Measurements from ENCODE around the gene PAN3. TPM values are rescaled to one million over a fixed set of nuclear protein-coding genes. Genes with fewer than 3 reads are reported as not detected.

Gene PAN3
- total RNA-seq, 1 experiment from 2014 or later, result 18.5 TPM

GRCh38 chr13:28340272-28340793 lies 202.0 kb downstream of the PAN3 start:
- in situ Hi-C loops (cut with HindIII; ENCODE audit: low pct_unique_long_range_greater_than_20kb, low sequenced_read_pairs), result no loop called here

GRCh38 chr13:28342251-28342650 lies 203.9 kb downstream of the PAN3 start:
- DNase-seq (ENCODE audit: low read depth, low spot score), result no peak
- in situ Hi-C loops (cut with HindIII; ENCODE audit: low pct_unique_long_range_greater_than_20kb, low sequenced_read_pairs), result no loop called here

More at GRCh38 chr13:28340272-28340793, 202.0 kb downstream of the PAN3 start:
- DNase-seq (ENCODE audit: low read depth, low spot score), result no peak

GRCh38 chr13:28344163-28344562 lies 205.8 kb downstream of the PAN3 start:
- in situ Hi-C loops (cut with HindIII; ENCODE audit: low pct_unique_long_range_greater_than_20kb, low sequenced_read_pairs), result no loop called here
- no peak for DNase-seq (ENCODE audit: low read depth, low spot score)

Small RNA genes within 50 kb of the gene (small RNA-seq; reads per million reads assigned to genes)
- 0 to 0.02 reads per million in 2 experiments for gene RNU6-82P

Other genes with a start within 250 kb of the PAN3 start
- gene PDX1, start 218.5 kb upstream of the PAN3 start, total RNA-seq (2014; rRNA removed; shearing (Covaris generic)), result not detected in 2 replicates
- gene CDX2, start 169.2 kb upstream of the PAN3 start, total RNA-seq (2014; rRNA removed; shearing (Covaris generic)), result 2.5 and 4.4 TPM in 2 replicates
- gene URAD, start 149.9 kb upstream of the PAN3 start, total RNA-seq (2014; rRNA removed; shearing (Covaris generic)), result not detected in 2 replicates
- not detected in 2 replicates for gene FLT3, start 38.0 kb upstream of the PAN3 start, total RNA-seq (2014; rRNA removed; shearing (Covaris generic))